GM19455 (cell line): ENCODE data around the gene PVALB.
A peak's percentile ranks its signal among the peaks of the same experiment; 100 is the strongest.

ENCODE experiments used
- ATAC-seq: cut with Tn5 transposase; IDR thresholded peaks from one replicate; pipeline ENCODE4 v1.9.1; 2021; ENCODE audit not compliant: unreplicated experiment

The PVALB gene

DNA sequence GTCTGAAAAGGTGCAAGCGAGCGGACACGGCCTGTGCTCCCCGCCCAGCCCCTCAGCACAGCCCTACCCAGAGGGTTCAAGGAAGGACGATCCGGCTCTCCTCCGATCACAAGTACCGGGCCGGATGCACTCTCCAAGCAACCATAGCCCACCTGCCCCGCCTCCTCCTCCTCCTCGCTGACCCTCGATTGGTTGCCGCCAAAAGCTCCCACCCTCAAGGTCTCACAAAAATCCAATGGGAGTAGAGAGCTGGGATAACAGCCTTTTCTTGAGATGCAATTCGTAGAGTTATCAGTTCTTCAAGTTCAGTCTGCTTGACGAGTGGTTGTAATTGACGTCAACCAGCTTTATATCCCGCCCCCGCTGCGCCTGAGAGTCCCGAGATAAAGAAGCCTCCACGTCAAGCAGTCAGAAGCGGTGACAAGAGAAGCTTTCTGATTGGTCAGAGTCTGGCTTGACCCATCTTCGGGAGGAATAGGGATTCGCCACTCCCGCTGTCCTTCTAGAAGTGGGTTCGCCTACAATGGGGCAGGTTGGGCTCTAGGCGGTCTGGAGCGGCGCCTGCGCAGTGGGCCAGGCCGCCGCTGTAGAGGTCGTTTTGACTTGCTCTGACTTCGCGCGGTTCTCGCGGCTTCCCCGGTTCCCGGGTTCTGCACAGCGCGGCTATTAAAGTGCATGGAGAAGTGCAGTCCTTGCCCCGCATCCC is 40.7 kb downstream of the PVALB start, which contains the start of gene IFT27:
TSS of gene IFT27 (minus strand) at position 156 of the 706 bp plus-strand sequence. CDS start 412 bp downstream, outside the sequence.
- ATAC-seq = peak; percentile 95

GRCh38 chr22:36775586-36775963 is 41.3 kb downstream of the PVALB start:
- peak; percentile 12 for ATAC-seq

DNA sequence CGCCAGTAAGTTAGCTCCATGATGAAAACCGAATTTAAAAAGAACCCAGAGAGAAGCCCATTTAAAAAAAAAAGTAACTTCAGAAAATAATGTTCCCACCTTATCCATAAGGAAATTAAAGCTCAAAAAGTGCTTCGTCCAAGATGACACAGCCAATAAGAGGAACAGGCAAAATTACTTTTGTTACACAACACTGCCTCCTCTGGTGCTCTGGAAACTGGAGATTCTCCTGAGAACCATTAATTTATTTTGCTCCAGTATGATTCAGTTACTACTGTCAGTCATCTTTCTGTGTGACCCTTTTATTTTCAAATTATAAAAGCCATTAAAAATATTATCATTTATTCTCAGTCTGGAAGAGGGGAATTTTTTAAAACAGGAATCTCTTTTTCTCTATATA is 42.9 kb downstream of the PVALB start:
- ATAC-seq = no peak

DNA sequence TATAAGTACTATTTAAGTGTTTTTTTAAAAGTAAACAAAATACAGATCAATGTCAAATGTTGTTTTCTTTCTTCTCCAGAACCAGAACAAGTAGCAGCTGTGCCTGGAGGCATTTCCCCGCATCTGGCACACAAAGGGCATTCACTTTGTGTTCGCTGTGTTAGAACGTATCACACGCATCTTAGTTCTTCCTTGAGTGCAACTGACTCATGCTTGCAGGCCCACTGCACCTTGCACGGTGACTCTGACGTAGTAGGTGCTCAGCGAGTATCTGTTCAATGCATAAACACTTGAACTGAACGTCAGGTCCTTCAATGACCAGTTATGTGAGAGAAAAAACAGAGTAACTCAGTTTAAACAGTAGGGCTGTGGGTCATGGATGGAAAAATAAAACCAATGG is 44.4 kb downstream of the PVALB start:
- no peak for ATAC-seq

DNA sequence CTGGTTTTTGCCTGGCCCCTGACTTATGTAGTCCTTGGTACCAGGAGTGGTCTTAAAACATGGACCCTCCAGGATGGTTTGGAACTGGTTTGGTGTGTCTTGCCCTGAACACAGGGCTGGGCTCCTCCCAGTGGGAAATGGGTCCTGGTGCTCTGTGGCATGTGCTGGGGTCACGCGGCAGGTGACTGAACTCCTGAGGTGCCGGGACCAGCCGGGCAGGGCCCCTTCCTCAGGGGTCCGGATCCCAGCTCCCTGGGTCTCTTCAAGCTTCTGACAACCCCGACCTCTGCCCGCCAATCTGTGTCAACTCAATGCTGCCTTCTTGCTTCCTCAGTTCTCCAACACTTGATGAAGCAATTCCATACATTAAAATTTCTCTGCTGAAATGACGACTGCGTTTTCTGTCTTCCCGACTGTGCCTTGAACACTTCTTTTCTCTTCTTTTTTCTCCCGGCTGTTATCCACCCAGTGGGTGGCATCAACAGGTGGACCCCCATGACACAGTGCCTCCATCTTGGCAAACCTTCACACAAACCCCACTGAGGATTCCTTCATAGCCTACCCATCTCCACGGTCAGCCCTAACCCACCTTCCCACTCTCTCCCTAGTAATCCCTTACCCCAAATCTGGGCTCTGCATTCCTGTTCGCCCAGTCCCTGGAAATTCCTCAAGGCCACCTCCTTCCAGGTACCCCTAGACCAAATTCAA is 45.3 kb downstream of the PVALB start:
- no peak for ATAC-seq

DNA sequence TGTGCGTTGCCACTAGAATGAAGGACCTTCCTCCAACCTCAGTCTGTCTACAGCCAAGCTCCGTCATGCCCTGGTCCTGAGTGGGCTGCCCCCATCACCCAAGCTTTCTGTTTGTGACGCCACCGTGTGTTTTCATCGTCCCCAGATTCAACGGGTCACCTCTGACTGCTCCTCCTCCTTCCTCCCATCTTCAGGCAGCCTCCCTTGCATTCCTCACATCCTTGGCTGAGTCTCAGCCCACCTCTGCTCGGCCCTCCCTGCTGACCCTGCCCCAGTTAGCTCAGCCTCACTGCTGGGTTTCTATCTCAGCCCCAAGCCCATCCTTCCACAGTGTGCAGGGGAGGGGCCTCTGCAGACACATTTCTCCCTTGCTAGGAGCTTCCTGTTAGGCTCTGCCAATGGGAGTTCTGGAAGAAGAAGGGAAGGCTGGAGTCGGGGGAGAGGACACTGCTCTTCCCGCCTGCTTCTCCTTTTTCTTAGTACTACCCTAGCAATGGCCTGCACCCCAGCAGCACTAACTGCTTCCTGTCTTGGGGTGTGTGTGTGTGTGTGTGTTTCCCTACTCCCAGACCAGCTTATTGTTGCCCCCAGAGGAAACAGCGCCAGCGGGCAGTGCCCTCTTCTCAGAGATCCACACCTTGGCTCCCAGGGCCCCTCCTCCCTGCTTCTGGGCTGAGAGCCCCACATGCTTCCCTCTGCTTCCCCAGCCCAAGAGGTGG is 46.2 kb downstream of the PVALB start:
- no peak for ATAC-seq

- no peak for ATAC-seq
Observed at GRCh38 chr22:36769541-36770512, 47.0 kb downstream of the PVALB start.

- ATAC-seq = no peak
Observed at GRCh38 chr22:36768616-36769015, 48.2 kb downstream of the PVALB start.

DNA sequence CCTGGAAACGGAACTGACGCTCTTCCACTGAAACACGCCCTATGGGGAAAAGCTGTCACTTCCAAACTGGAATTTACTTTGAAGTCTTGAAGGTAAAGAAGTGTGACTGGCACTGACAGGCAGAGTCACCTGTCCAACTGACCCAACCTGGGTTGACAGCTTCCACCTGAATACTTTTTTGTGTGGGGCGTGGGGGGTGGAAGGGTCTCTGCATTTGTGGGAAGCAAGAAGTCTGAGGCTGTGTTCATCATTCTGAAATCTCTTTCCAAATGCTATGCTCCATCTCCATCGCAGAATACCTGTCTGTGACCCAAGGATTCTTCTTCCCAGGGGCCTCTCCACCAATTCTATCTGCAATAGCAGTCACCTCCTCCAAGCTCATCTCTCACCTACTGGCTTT is 48.7 kb downstream of the PVALB start:
- no peak for ATAC-seq

- ATAC-seq = no peak
Observed at GRCh38 chr22:36767035-36767775, 49.6 kb downstream of the PVALB start.

DNA sequence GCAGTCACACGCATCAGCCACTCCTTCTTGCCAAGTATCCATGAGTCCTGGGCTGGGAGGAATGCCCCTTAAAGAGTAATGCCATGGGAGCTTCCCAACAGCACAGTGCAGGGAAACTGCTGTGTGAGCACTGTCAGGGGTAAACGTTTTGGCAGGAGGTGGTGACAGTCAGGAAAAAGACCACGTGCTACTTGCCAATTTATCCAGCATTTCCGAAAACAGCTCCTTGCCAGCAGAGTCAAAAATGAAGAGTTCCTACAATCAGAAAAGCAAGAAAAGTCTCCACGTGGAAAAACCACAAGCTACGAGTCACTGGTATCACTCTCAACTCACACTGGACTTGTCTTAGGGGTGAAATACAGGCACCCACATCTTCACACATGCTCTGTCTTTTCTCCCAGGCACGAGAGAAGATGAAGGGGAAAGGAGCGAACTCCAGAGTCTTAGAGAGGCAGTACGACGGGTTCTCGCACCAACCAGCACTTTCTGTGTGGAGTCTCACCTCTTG is 50.8 kb downstream of the PVALB start:
- no peak for ATAC-seq

DNA sequence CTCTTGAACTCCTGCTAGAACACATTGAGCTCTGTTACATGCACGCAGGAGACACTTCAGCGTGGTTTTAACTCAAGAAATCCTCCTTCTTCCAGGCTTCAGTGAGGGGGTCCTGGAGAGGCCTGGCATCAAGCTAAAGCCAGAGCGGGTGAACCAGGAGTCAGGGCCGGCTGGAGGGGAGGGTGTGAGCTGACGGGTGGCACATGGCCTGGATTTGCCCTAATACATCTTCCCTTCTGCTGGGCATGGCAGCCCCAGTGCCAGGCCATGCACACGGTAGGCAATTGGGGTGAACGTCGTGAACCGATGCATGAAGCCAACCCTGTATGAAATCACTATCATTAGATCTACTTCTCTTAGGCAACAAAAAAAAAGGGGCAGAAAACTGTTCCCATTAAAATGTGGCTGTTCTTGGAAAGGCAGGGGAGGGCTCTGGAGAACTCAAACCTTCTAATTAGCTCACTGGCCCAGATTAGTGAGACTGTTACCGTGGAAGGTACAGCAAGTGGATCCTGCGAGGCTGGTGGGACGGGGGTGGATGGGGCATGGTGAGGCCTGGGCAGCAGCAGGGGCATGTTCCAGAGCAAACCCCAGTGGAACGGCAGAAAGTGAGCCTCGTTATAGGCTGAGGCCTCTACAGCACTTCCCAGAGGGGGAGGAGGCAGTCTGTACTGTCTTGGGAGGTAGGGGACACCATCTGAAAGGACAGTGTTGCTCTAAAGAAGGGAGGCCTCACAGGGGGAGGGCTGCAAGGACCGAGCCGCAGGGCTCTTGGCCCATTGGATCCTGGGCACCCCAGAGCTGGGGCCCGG is 51.5 kb downstream of the PVALB start:
- ATAC-seq = no peak

- no peak for ATAC-seq
Observed at GRCh38 chr22:36764641-36765040, 52.2 kb downstream of the PVALB start.

DNA sequence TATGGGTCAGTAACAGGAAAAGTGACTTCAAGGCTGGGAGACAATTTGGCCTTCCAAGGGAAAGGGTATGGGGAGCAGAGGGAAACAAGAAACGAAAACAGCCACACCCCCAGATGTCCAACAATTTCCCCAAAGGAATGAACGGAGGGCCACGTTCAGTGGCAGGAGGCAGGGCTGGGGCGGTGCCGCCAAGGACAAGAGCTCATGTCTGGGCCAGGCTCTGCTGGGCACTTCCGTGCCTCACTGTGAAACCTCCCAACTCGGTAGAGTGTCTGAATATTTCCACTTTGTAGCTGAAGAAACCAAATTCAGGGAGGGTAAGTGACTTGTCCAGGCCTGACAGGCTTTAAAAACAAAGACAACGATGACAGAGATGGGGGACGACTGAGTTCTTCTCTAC is 52.8 kb downstream of the PVALB start:
- no peak for ATAC-seq

GRCh38 chr22:36763576-36763975 is 53.3 kb downstream of the PVALB start:
- ATAC-seq = no peak

- no peak for ATAC-seq
Observed at GRCh38 chr22:36762687-36763260, 54.1 kb downstream of the PVALB start.

DNA sequence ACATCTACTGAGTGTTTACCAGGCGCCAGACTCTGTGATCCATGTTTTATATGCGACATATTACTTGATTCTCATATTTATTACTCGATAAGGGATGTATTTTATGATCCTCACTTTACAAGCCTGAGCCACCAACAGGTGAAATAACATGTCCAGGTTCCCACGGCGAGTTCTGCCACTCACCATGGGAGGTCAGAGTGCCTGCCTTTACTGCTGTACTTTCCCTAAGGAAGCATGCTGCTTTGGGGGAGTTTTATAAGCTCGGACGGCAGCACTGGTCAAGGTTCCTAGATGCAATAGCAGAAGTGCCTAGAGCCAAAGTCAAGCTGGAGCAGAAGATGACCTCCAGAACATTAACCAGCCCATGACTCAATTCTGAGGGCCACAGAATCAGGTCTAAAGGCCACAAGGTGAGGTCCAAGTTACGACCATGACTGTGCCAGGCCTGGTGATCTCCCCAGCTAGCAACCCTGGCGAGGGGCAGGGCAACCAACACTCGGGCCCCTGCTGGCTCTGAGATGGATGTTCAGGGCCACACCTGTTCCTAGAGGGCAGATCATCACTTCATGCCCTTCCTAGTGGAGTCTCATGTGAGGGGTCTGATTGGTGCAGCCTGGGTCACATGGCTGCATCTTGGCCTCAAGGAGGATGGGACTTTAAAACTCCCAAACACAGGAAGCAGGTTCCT is 55.1 kb downstream of the PVALB start:
- ATAC-seq = no peak

DNA sequence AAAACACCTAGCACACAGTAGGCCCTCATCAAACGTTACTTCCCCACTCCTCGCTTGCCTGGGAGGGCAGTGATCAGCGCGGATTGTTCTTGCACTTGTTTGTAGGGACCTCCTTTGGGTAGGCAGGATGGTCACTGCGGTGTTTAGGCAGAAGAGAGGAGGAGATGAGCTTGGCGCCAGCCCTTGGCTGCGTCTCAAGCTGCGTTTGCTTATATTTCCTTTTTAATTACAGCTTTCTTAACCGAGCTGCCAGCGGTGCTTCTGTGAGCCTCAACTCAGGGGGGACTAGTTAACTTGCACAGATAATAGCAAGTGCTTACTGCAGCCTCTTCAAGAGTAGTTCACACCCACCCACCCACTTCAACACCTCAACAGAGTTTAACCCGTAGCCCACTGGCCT is 56.0 kb downstream of the PVALB start:
- no peak for ATAC-seq
